Neural cell (in vitro differentiated cells): ENCODE data around the gene KRT2.

Experiments used
- EZH2 ChIP-seq: fragments of 200-600, 300-800 bp; shearing (Covaris generic), sonication (generic); IDR thresholded peaks from 2 replicates; pipeline ENCODE4 v1.6.1; 2014; ENCODE audit warnings: antibody characterized with exemption, low read length, borderline replicate concordance, mild to moderate bottlenecking; ENCODE audit not compliant: insufficient read depth, poor library complexity, severe bottlenecking
- TF ChIP-seq, protein P1 (sequence below): fragments of 450-650 bp; IDR thresholded peaks from 2 replicates; pipeline ENCODE4 v1.5.1; 2014; ENCODE audit warnings: antibody characterized with exemption, mild to moderate bottlenecking, moderate library complexity; ENCODE audit not compliant: poor library complexity, severe bottlenecking

- TF ChIP-seq, protein P1, sequence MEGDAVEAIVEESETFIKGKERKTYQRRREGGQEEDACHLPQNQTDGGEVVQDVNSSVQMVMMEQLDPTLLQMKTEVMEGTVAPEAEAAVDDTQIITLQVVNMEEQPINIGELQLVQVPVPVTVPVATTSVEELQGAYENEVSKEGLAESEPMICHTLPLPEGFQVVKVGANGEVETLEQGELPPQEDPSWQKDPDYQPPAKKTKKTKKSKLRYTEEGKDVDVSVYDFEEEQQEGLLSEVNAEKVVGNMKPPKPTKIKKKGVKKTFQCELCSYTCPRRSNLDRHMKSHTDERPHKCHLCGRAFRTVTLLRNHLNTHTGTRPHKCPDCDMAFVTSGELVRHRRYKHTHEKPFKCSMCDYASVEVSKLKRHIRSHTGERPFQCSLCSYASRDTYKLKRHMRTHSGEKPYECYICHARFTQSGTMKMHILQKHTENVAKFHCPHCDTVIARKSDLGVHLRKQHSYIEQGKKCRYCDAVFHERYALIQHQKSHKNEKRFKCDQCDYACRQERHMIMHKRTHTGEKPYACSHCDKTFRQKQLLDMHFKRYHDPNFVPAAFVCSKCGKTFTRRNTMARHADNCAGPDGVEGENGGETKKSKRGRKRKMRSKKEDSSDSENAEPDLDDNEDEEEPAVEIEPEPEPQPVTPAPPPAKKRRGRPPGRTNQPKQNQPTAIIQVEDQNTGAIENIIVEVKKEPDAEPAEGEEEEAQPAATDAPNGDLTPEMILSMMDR, result no peak
- TF ChIP-seq EZH2, result no peak
Observed at GRCh38 chr12:52682381-52682660, 30.3 kb upstream of the KRT2 start.
